GM23338 (cell line): ENCODE measurements around the gene NR2C2AP. TPM values are rescaled to one million over a fixed set of nuclear protein-coding genes. Genes with fewer than 3 reads are reported as not detected.
A peak's percentile ranks its signal among the peaks of the same experiment; 100 is the strongest.

ENCODE experiments used
- ATAC-seq: fragments of 200-7000 bp; cut with Tn5 transposase; 3 replicates; pipeline ENCODE4 v1.9.1; 2020
- DNase-seq: peaks from one replicate; pipeline ENCODE4 v3.0.0-alpha.2; 2015; ENCODE audit warnings: low spot score
- H2AFZ ChIP-seq: fragments of 200-600 bp; sonication (generic); 2 replicates; pipeline ENCODE4 v1.8.0; 2016; ENCODE audit warnings: antibody characterized with exemption, mild to moderate bottlenecking, moderate library complexity
- H3F3A ChIP-seq: fragments of 200-600 bp; sonication (generic); replicated peaks from 2 replicates; pipeline ENCODE4 v1.8.0; 2017; ENCODE audit warnings: antibody characterized with exemption, mixed run types, low read depth
- H3K27ac ChIP-seq: fragments of 200-600 bp; sonication (generic); 2 replicates; pipeline ENCODE4 v1.6.1; 2016; ENCODE audit warnings: low read depth
- H3K27me3 ChIP-seq: fragments of 200-600 bp; sonication (generic); 2 replicates; pipeline ENCODE4 v1.8.0; 2016; ENCODE audit warnings: mild to moderate bottlenecking, mixed run types, moderate library complexity; ENCODE audit not compliant: insufficient read depth
- H3K36me3 ChIP-seq: fragments of 200-600 bp; sonication (generic); 2 replicates; pipeline ENCODE4 v1.8.0; 2016; ENCODE audit warnings: mild to moderate bottlenecking; ENCODE audit not compliant: insufficient read depth
- H3K4me1 ChIP-seq: fragments of 200-600 bp; sonication (generic); 2 replicates; pipeline ENCODE4 v1.8.0; 2016; ENCODE audit warnings: mild to moderate bottlenecking, moderate library complexity; ENCODE audit not compliant: insufficient read depth
- H3K4me2 ChIP-seq: fragments of 200-600 bp; sonication (generic); 2 replicates; pipeline ENCODE4 v1.7.1; 2017; ENCODE audit warnings: mixed run types
- H3K4me3 ChIP-seq: fragments of 200-600 bp; sonication (generic); 2 replicates; pipeline ENCODE4 v1.6.1; 2016; ENCODE audit warnings: mixed run types
- H3K79me2 ChIP-seq: fragments of 200-600 bp; sonication (generic); replicated peaks from 2 replicates; pipeline ENCODE4 v1.8.0; 2017; ENCODE audit warnings: mild to moderate bottlenecking; ENCODE audit not compliant: insufficient read depth
- H3K9me2 ChIP-seq: fragments of 200-600 bp; sonication (generic); 2 replicates; pipeline ENCODE4 v1.8.0; 2017; ENCODE audit not compliant: insufficient read depth
- H4K20me1 ChIP-seq: fragments of 200-600 bp; sonication (generic); replicated peaks from 2 replicates; pipeline ENCODE4 v1.8.0; 2017; ENCODE audit warnings: mild to moderate bottlenecking; ENCODE audit not compliant: insufficient read depth
- H3K27ac Mint-ChIP-seq: 2 replicates; pipeline ENCODE4 v1.8.0; 2020; ENCODE audit warnings: inconsistent platforms, mild to moderate bottlenecking, moderate library complexity, mixed read lengths
- H3K27me3 Mint-ChIP-seq: 3 replicates; pipeline ENCODE4 v1.8.0; 2022; ENCODE audit warnings: low read depth, mild to moderate bottlenecking, moderate library complexity, mixed read lengths, inconsistent platforms; ENCODE audit not compliant: insufficient read depth, poor library complexity
- H3K36me3 Mint-ChIP-seq: 3 replicates; pipeline ENCODE4 v1.8.0; 2021; ENCODE audit warnings: low read depth, mild to moderate bottlenecking, inconsistent platforms, moderate library complexity, mixed read lengths
- H3K4me1 Mint-ChIP-seq: 3 replicates; pipeline ENCODE4 v1.8.0; 2020; ENCODE audit warnings: mild to moderate bottlenecking, inconsistent platforms, mixed read lengths
- H3K4me3 Mint-ChIP-seq: 3 replicates; pipeline ENCODE4 v1.8.0; 2021; ENCODE audit warnings: moderate library complexity, mild to moderate bottlenecking, inconsistent platforms, mixed read lengths
- H3K9me3 Mint-ChIP-seq: 3 replicates; pipeline ENCODE4 v1.8.0; 2020; ENCODE audit warnings: moderate library complexity, mild to moderate bottlenecking, inconsistent platforms, mixed read lengths
- CREB1 ChIP-seq: fragments of 250-450 bp; sonication (Bioruptor Pico); IDR thresholded peaks from 2 replicates; pipeline ENCODE4 v1.5.0; 2020; ENCODE audit warnings: low read depth, mild to moderate bottlenecking, moderate library complexity
- CTCF ChIP-seq, 2 experiments: fragments of 200-600 bp in 1 of 2; sonication (generic) in 1 of 2; conservative IDR thresholded peaks; 2 replicates each; pipeline versions ENCODE4 v1.5.1 to v1.6.1; 2016 to 2017; ENCODE audit warnings: antibody characterized with exemption in 2 of 2, low read depth in 2 of 2, mild to moderate bottlenecking in 2 of 2, moderate library complexity in 1 of 2
- ETS1 ChIP-seq: IDR thresholded peaks from 2 replicates; pipeline ENCODE4 v1.6.1; 2016; ENCODE audit warnings: antibody characterized with exemption
- EZH2 ChIP-seq: fragments of 200-600 bp; sonication (generic); IDR thresholded peaks from one replicate; pipeline ENCODE4 v1.8.0; 2017; ENCODE audit warnings: antibody characterized with exemption, mild to moderate bottlenecking, low read depth; ENCODE audit not compliant: unreplicated experiment
- NANOG ChIP-seq: IDR thresholded peaks from 2 replicates; pipeline ENCODE4 v1.6.1; 2016; ENCODE audit warnings: antibody characterized with exemption, borderline replicate concordance
- POLR2AphosphoS5 ChIP-seq: IDR thresholded peaks from 2 replicates; pipeline ENCODE4 v1.6.1; 2016; ENCODE audit warnings: antibody characterized with exemption, low read depth
- ZNF114 ChIP-seq: fragments of 250-450 bp; sonication (Bioruptor Pico); IDR thresholded peaks from 2 replicates; pipeline ENCODE4 v1.5.0; 2020; ENCODE audit warnings: mild to moderate bottlenecking, moderate library complexity
- ZNF331 ChIP-seq: fragments of 250-450 bp; sonication (Bioruptor Pico); IDR thresholded peaks from 2 replicates; pipeline ENCODE4 v1.5.0; 2020; ENCODE audit warnings: low read depth, mild to moderate bottlenecking, moderate library complexity
- ZNF462 ChIP-seq: fragments of 250-450 bp; sonication (Bioruptor Pico); IDR thresholded peaks from 2 replicates; pipeline ENCODE4 v1.5.0; 2020; ENCODE audit warnings: mild to moderate bottlenecking, moderate library complexity
- polyA plus RNA-seq: library from polyadenylated mRNA; unstranded; fragments of >200 nt; fragmentation: Nextera tagmentation; extraction: Ambion mirVana; gene quantifications from 2 replicates; pipeline ENCODE4 v1.2.1, GENCODE V29; 2016
- total RNA-seq: library from RNA; depleted of rRNA; stranded (reverse); fragments of >200 nt; shearing (Covaris generic); gene quantifications from 2 replicates; pipeline ENCODE4 v1.2.3, GENCODE V29; 2014

NR2C2AP gene
- total and polyA plus RNA-seq, 2 experiments from 2014 or later = 14.4 to 25.7 TPM

GRCh38 chr19:19239675-19240074 is 36.5 kb upstream of the NR2C2AP start:
- ATAC-seq = no peak
- Histone ChIP-seq H3K36me3 (no peaks in the 10 kb centered on the region), H3K79me2 (no peaks in the 10 kb centered on the region), H4K20me1 (no peaks in the 10 kb centered on the region), H3K4me2 (no peak overlapping the region), H2AFZ (no peak overlapping the region), H3K4me3 (no peak overlapping the region), H3K27ac (no peak overlapping the region), H3F3A (no peaks in the 10 kb centered on the region), H3K9me2 (peaks cover 4% of the 10 kb centered on the region; the same call in 1 of the 2 replicates), H3K4me1 (no peaks in the 10 kb centered on the region), H3K27me3 (no peaks in the 10 kb centered on the region)
- Mint-ChIP-seq H3K4me1 (no peaks in the 10 kb centered on the region), H3K36me3 (peaks cover 9% of the 10 kb centered on the region; the same call in 2 of the 3 replicates), H3K4me3 (no peak overlapping the region), H3K9me3 (peaks cover 17% of the 10 kb centered on the region), H3K27me3 (peaks cover 7% of the 10 kb centered on the region), H3K27ac (no peak overlapping the region)
- TF ChIP-seq POLR2AphosphoS5 (no peak), CTCF (conservative IDR thresholded peaks at IDR 0.05; ENCODE audit: low read depth in 2 of 2) (no peak), NANOG (no peak)
- no peak for DNase-seq

GRCh38 chr19:19238126-19238894 is 35.1 kb upstream of the NR2C2AP start:
- no peak overlapping the region for H3K27ac Mint-ChIP-seq
- H2AFZ ChIP-seq = no peak overlapping the region
- ATAC-seq = peak; percentile 44; the same call in 2 of the 3 replicates
- TF ChIP-seq CTCF (conservative IDR thresholded peaks at IDR 0.05; ENCODE audit: low read depth in 2 of 2) (no peak), ZNF331 (no peak), ZNF462 (CRISPR knock-in tag) (no peak), ZNF114 (CRISPR knock-in tag) (no peak), EZH2 (no peak), ETS1 (no peak), CREB1 (CRISPR knock-in tag) (no peak)

More at GRCh38 chr19:19238126-19238894, 35.1 kb upstream of the NR2C2AP start:
- no peaks in the 10 kb centered on the region for H4K20me1 ChIP-seq
- no peaks in the 10 kb centered on the region for H3K4me1 ChIP-seq
- no peak overlapping the region for H3K27ac ChIP-seq
- DNase-seq = no peak
- H3K9me2 ChIP-seq = peaks cover 4% of the 10 kb centered on the region; the same call in 1 of the 2 replicates
- H3K4me2 ChIP-seq = no peak overlapping the region
- Mint-ChIP-seq H3K4me1 (no peaks in the 10 kb centered on the region), H3K36me3 (peaks cover 9% of the 10 kb centered on the region; the same call in 2 of the 3 replicates), H3K4me3 (no peak overlapping the region), H3K27me3 (peaks cover 8% of the 10 kb centered on the region), H3K9me3 (peaks cover 31% of the 10 kb centered on the region)
- H3K27me3 ChIP-seq = no peaks in the 10 kb centered on the region
- no peaks in the 10 kb centered on the region for H3F3A ChIP-seq
- H3K79me2 ChIP-seq = no peaks in the 10 kb centered on the region
- H3K4me3 ChIP-seq = no peak overlapping the region
- H3K36me3 ChIP-seq = no peaks in the 10 kb centered on the region; the same call in 1 of the 2 replicates
